ENCODE data around the gene ANTXRL. TPM values are rescaled to one million over a fixed set of nuclear protein-coding genes. Genes with fewer than 3 reads are reported as not detected.
A peak's percentile ranks its signal among the peaks of the same experiment; 100 is the strongest.

Gene ANTXRL
- polyA plus RNA-seq, 1 experiment, result not detected

- Histone ChIP-seq H3K36me3 (ENCODE audit: control insufficient read depth, insufficient read depth, low read length) (no peaks in the 10 kb centered on the region), H3K4me3 (ENCODE audit: low read depth, low read length) (no peak overlapping the region), H3K27me3 (ENCODE audit: control insufficient read depth, insufficient read depth, low read length) (no peaks in the 10 kb centered on the region)
- CTCF ChIA-PET, result interaction anchor here (0.8 to 1.0 kb wide), 2 partner anchors 8 to 10 kb away, joined by 3 to 5 read pairs; no protein-coding TSS in a partner anchor
- POLR2A ChIA-PET, result no interaction called here
- DNase-seq (ENCODE audit: low read depth), result no peak
- TF ChIP-seq, protein P1, sequence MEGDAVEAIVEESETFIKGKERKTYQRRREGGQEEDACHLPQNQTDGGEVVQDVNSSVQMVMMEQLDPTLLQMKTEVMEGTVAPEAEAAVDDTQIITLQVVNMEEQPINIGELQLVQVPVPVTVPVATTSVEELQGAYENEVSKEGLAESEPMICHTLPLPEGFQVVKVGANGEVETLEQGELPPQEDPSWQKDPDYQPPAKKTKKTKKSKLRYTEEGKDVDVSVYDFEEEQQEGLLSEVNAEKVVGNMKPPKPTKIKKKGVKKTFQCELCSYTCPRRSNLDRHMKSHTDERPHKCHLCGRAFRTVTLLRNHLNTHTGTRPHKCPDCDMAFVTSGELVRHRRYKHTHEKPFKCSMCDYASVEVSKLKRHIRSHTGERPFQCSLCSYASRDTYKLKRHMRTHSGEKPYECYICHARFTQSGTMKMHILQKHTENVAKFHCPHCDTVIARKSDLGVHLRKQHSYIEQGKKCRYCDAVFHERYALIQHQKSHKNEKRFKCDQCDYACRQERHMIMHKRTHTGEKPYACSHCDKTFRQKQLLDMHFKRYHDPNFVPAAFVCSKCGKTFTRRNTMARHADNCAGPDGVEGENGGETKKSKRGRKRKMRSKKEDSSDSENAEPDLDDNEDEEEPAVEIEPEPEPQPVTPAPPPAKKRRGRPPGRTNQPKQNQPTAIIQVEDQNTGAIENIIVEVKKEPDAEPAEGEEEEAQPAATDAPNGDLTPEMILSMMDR (IDR thresholded peaks at IDR 0.05; ENCODE audit: insufficient read depth, low read depth, low read length), result no peak
These were observed 32.0 kb downstream of the ANTXRL start for GRCh38 chr10:46318799-46319198.

GRCh38 chr10:46319389-46319788 lies 32.6 kb downstream of the ANTXRL start:
- H3K4me3 ChIP-seq (ENCODE audit: low read depth, low read length), result no peak overlapping the region
- H3K27me3 ChIP-seq (ENCODE audit: control insufficient read depth, insufficient read depth, low read length), result no peaks in the 10 kb centered on the region
- TF ChIP-seq, protein P1 (IDR thresholded peaks at IDR 0.05; ENCODE audit: insufficient read depth, low read depth, low read length), result no peak
- no peaks in the 10 kb centered on the region for H3K36me3 ChIP-seq (ENCODE audit: control insufficient read depth, insufficient read depth, low read length)
- ChIA-PET POLR2A (no interaction called here), CTCF (no interaction called here)
- DNase-seq (ENCODE audit: low read depth), result no peak

DNA sequence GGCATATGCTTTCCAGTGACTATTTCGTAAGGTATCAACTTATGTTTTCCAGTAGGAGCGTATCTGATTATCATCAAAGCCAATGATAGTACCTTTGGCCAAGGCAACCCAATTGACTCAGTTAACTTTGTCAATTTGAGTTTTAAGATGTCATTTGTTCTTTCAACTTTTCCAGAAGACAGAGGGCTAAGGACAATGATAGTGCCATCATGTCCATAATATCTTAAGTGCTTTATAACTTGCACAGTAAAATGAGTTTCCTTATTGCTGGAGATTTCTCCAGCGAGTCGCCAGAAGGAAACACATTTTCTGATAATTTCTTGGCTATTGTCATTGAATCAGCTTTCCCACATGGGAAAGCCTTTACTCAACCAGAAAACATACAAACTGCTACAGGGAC lies 35.0 kb downstream of the ANTXRL start:
- no peaks in the 10 kb centered on the region for H3K36me3 ChIP-seq (ENCODE audit: control insufficient read depth, insufficient read depth, low read length)
- TF ChIP-seq, protein P1 (IDR thresholded peaks at IDR 0.05; ENCODE audit: insufficient read depth, low read depth, low read length), result no peak
- CTCF ChIA-PET, result no interaction called here
- no peak for DNase-seq (ENCODE audit: low read depth)
- H3K4me3 ChIP-seq (ENCODE audit: low read depth, low read length), result no peak overlapping the region
- no peaks in the 10 kb centered on the region for H3K27me3 ChIP-seq (ENCODE audit: control insufficient read depth, insufficient read depth, low read length)
- POLR2A ChIA-PET, result no interaction called here

DNA sequence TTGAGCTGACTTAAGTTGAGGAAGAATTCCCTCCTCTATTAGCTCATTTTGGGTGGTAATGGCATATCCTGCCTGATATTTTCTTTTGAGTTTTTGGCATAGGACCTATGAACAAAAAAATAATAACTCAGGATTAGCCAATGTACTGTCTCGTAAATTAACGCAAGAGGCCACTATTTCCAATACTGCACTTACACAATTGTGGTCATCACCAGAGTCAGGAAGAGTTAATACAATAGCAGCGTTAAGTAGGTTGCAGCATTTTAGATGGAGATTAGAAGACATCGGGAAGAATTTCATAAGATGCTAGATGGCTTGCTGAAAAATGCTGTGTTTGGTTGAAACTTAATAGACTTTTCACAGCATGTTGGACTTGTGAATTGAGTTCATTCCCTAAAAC lies 36.4 kb downstream of the ANTXRL start:
- H3K27me3 ChIP-seq (ENCODE audit: control insufficient read depth, insufficient read depth, low read length), result no peaks in the 10 kb centered on the region
- no peak for DNase-seq (ENCODE audit: low read depth)
- no peak overlapping the region for H3K4me3 ChIP-seq (ENCODE audit: low read depth, low read length)
- ChIA-PET POLR2A (no interaction called here), CTCF (no interaction called here)
- TF ChIP-seq, protein P1 (IDR thresholded peaks at IDR 0.05; ENCODE audit: insufficient read depth, low read depth, low read length), result no peak
- H3K36me3 ChIP-seq (ENCODE audit: control insufficient read depth, insufficient read depth, low read length), result no peaks in the 10 kb centered on the region

GRCh38 chr10:46325021-46325420 lies 38.2 kb downstream of the ANTXRL start:
- POLR2A ChIA-PET, result no interaction called here
- Histone ChIP-seq H3K4me3 (ENCODE audit: low read depth, low read length) (no peak overlapping the region), H3K27me3 (ENCODE audit: control insufficient read depth, insufficient read depth, low read length) (peaks cover 3% of the 10 kb centered on the region), H3K36me3 (ENCODE audit: control insufficient read depth, insufficient read depth, low read length) (no peaks in the 10 kb centered on the region)
- CTCF ChIA-PET, result no interaction called here
- TF ChIP-seq, protein P1 (IDR thresholded peaks at IDR 0.05; ENCODE audit: insufficient read depth, low read depth, low read length), result peak; percentile 57
- DNase-seq (ENCODE audit: low read depth), result no peak

All from BJ (cell line).